ENCODE results near the gene GLT1D1.
A peak's percentile ranks its signal among the peaks of the same experiment; 100 is the strongest.

GLT1D1 gene

GRCh38 chr12:128969480-128970055 is 116.3 kb downstream of the GLT1D1 start:
- DNase-seq: peak; percentile 40 to 53

DNA sequence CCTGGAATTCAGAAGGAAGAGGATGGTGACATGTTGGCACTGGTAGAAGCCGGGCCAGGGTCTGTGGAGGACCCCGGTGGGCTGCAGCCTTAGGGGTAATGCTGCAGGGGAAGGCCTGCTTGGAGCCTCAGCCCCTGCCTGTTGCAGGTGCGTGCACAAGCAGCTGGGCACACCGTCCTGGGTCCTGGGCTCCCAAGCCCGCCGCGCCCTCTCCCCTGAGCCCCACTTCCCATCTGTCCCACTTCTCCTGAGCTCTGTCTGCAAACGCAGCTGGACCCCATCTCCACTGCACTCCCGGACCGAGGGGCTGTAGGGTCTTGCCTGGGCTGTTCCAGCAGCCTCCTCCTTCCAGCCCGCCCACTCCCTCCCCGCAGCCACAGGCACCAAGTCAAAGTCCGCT is 116.8 kb downstream of the GLT1D1 start:
- DNase-seq: no peak

DNA sequence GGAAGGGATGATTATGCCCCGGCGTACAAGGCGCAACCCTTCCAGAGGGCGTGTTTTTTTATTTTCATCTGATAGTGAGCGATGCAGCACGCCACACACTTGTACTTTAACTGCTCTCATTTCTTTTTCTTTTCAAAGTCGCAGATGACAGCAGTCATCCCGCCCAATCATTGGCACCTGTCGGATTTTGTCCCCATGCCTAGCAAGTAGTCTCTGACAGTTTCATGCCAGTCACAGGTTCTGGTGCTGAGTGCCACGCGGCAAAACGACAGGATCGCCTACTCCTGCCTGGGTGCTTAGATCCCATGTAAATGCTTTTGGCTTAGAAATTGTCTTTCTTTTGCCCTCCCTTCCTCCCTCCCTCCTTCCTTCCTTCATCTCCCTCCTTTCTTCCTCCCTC is 117.7 kb downstream of the GLT1D1 start:
- DNase-seq: no peak

GRCh38 chr12:128971802-128972201 is 118.5 kb downstream of the GLT1D1 start:
- DNase-seq: no peak

GRCh38 chr12:128973883-128974681 is 120.8 kb downstream of the GLT1D1 start:
- no peak for DNase-seq

GRCh38 chr12:128974881-128975280 is 121.6 kb downstream of the GLT1D1 start:
- DNase-seq: no peak

GRCh38 chr12:128976120-128976738 is 123.0 kb downstream of the GLT1D1 start:
- DNase-seq: peak; percentile 50 to 57

DNA sequence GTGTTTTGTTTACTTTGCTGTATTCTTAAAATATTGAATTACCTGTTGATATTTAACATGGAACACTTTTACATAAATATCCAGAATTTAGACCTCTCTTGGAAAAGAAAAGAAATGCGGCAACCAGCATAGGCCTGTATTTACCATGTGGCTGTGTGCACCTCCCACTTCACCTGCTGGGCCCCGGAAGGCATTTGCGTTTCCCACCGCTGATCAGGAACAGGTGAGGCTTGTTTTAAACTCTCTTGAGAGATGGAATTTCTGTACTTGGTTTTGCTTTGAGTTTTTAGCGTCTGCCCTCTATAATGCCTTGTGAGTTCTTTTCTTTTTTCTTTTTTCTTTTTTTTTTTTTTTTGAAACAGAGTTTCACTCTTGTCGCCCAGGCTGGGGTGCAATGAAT is 124.2 kb downstream of the GLT1D1 start:
- no peak for DNase-seq

GRCh38 chr12:128978067-128978466 is 124.8 kb downstream of the GLT1D1 start:
- no peak for DNase-seq

- DNase-seq: no peak
Measured at GRCh38 chr12:128980623-128981022, 127.3 kb downstream of the GLT1D1 start.

GRCh38 chr12:128981971-128982533 is 128.8 kb downstream of the GLT1D1 start:
- no peak for DNase-seq

- DNase-seq: no peak
Measured at GRCh38 chr12:128982933-128983332, 129.7 kb downstream of the GLT1D1 start.

DNA sequence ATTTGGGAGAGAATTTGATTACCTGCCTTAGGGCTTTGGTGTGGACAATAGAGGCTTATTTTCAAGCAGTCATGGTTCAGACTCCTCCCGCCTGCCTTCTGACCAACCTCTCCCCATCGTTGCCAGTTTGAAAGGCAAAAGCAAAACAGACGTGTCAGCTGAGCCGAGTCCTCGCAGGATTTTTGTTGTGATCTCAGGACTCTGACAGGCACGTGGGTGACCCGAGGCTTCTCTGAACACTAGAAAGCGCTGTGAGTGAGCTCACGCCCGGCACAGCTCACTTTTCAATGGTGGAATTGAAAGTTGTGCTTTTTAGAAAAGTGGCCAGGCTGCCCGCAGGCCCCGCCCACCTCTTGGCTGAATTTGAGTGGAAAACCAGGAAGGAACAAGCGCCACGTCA is 130.1 kb downstream of the GLT1D1 start:
- DNase-seq: no peak

GRCh38 chr12:128986957-128987356 is 133.7 kb downstream of the GLT1D1 start:
- no peak for DNase-seq

- DNase-seq: no peak
Measured at GRCh38 chr12:128989287-128989686, 136.0 kb downstream of the GLT1D1 start.

DNA sequence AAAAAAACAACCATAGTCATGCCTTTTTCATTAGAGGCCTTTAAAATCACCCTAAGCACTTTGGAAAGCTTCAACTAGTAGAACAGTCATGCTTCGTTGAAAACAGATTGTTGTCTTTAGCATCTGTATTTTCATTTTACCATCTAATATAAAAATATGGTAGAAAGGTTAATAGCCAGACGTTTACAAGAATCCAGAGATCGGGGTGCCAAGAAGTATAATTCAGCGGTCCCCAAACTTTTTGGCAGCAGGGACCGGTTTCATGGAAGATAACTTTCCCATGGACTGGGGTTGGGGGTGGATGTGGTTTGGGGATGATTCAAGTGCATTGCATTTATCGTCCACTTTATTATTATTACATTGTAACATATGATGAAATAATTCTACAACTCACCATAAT is 138.4 kb downstream of the GLT1D1 start:
- no peak for DNase-seq

GRCh38 chr12:128992116-128992515 is 138.8 kb downstream of the GLT1D1 start:
- DNase-seq: no peak

GRCh38 chr12:128992550-128992949 is 139.3 kb downstream of the GLT1D1 start:
- no peak for DNase-seq

GRCh38 chr12:128994856-128995255 is 141.6 kb downstream of the GLT1D1 start:
- no peak for DNase-seq

- no peak for DNase-seq
Measured at GRCh38 chr12:128995619-128996018, 142.3 kb downstream of the GLT1D1 start.

DNA sequence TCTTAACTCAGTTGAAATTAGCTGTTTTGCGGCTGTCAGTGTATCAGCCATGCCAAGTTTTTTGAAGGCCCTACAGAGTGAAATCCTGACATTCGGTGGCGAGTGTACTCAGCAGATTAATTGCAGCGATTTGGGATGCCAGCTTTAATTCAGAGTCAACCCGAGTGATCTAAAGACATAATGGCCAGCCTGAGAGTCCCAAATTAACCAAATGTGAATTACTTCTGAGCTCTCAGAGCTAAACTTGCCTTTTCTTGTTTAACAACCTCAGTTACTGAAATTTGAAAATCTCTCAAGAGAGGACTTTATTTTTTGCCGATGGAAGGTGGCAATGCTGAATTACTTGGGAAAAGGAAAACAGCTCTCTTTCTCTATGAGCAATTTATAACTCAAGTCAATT is 148.5 kb downstream of the GLT1D1 start:
- no peak for DNase-seq

DNA sequence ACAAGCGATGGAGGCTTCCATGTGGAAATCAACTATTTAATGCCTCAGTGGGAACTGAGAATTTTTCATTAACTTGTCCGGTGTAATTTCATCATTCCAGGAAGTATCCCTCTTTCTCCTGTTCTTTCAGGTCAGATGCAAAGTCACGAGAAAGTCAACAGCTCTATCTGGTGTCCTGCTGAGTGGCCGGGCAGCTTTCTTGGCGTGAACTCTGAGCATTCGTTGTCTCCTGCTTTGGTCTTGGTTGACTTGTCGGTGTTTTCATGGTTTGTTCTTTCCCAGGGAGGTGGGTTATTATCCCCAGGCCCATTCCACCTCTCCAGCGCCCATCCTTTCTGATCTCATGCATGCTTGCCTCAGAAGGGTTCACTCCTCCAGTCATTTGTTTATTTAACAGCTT is 149.1 kb downstream of the GLT1D1 start:
- DNase-seq: no peak

DNA sequence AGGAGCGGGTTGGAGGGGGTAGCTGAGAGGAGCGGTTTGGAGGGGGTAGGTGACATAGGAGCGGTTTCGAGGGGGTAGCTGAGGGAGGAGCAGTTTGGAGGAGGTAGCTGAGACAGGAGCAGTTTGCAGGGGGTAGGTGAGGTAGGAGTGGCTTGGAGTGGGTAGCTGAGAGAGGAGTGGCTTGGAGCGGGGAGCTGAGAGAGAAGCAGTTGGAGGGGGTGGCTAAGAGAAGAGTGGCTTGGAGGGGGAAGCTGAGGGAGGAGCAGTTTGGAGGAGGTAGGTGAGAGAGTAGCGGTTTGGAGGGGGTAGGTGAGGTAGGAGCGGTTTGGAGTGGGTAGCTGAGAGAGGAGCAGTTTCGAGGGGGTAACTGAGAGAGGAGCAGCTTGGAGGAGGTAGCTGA is 152.1 kb downstream of the GLT1D1 start:
- no peak for DNase-seq

DNA sequence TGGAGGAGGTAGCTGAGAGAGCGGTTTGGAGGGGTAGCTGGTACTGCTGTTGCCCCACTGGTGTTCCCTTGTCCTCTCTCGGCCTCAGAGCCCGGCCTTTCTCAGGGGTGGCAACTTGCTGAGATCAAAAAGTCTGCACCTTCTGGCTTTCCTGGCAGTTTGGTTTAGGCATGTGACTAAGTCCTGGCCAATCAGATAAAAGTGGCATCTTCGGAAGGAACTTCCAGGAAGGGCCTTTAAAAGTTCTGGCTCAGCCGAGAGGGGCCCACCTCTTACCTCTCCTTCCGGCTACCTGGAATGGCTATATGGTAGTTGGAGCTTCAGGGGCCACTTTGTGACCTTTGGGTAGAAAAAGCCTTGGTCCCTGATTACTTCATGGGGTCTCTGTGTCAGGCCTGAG is 152.6 kb downstream of the GLT1D1 start:
- no peak for DNase-seq

Data from activated T-cell treated with anti-CD3 and anti-CD28 coated beads, Interleukin-2, amount 50 U/mL, for 48 hours (primary cell).